MM.1S (cell line): Measurements from ENCODE around the gene F10.

Experiments used
- EZH2 ChIP-seq: fragments of 300-600 bp; sonication (generic); optimal IDR thresholded peaks from 2 replicates; pipeline ENCODE3; 2017; ENCODE audit warnings: low read depth, mild to moderate bottlenecking, antibody characterized with exemption, low read length, mixed read lengths
- EZH2phosphoT487 ChIP-seq: fragments of 300-600 bp; sonication (generic); IDR thresholded peaks from 2 replicates; pipeline ENCODE4 v1.6.1; 2018; ENCODE audit warnings: antibody characterized with exemption, low read length
- TF ChIP-seq, protein P1 (sequence below): fragments of 300-600 bp; sonication (generic); IDR thresholded peaks from 2 replicates; pipeline ENCODE4 v1.5.1; 2016; ENCODE audit warnings: antibody characterized with exemption, low read length, mixed read lengths

DNA sequence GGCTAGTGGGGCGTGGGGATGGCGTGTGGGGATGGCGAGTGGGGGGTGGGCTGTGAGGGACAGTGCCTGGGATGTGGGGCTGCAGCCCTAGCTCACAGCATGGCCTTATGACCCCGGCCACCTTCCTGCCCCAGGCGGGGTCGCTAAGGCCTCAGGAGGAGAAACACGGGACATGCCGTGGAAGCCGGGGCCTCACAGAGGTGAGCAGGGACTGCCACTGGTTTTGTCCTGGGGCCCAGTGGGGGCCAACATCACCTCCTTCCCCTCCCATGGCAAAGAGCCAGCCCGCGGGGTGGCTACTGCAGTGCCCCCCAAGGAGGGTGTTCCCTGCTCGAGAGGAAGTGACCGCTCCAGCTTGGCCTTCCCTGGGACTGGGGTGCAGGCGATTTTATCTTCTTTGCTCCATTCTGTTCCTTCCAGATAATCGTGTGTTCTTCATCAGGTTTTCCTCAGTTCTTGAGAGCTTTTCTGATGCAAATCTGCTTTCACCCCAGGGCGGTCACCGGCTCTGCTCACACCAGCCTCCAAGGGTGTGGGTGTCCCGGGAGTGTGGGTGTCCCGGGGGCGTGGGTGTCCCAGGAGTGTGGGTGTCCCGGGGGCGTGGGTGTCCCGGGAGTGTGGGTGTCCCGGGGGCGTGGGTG lies 15.8 kb upstream of the F10 start:
- no peak for TF ChIP-seq EZH2phosphoT487
- TF ChIP-seq, protein P1, sequence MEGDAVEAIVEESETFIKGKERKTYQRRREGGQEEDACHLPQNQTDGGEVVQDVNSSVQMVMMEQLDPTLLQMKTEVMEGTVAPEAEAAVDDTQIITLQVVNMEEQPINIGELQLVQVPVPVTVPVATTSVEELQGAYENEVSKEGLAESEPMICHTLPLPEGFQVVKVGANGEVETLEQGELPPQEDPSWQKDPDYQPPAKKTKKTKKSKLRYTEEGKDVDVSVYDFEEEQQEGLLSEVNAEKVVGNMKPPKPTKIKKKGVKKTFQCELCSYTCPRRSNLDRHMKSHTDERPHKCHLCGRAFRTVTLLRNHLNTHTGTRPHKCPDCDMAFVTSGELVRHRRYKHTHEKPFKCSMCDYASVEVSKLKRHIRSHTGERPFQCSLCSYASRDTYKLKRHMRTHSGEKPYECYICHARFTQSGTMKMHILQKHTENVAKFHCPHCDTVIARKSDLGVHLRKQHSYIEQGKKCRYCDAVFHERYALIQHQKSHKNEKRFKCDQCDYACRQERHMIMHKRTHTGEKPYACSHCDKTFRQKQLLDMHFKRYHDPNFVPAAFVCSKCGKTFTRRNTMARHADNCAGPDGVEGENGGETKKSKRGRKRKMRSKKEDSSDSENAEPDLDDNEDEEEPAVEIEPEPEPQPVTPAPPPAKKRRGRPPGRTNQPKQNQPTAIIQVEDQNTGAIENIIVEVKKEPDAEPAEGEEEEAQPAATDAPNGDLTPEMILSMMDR: no peak
- TF ChIP-seq EZH2: no peak
